Activated T-helper 1 cell treated with Interleukin-2 at 50 U/mL for 16 hours (primary cell): ENCODE results near the gene RABGAP1L.
"Not testable (repeated sequence)": the region's sequence is repeated elsewhere in the genome, so short reads cannot be mapped to it uniquely, and the experiment has no call there.

ENCODE experiments used
- DNase-seq: peaks from one replicate; pipeline ENCODE4 v3.0.0-alpha.2; 2020; ENCODE audit warnings: low read depth

RABGAP1L gene

GRCh38 chr1:174883409-174883808, 724.1 kb downstream of the RABGAP1L start:
- DNase-seq, result no peak

DNA sequence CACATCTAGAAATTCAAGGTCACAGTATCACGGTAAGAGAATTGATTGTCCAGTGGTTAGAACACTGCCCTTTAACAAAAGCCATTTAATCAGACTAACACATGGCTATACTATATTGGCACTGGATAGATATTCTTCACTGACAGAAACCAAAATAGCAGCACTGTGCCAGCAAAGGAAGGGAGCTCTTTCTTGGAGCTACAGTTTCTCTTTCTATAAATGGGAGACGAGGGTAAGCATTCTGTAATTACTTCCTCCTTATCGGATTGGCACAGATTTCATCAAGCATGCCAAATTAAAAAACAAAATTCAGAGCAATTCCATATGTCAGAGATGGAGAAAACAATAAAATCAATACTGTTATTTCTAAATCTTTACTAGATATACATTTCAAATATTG, 724.7 kb downstream of the RABGAP1L start:
- no peak for DNase-seq

DNA sequence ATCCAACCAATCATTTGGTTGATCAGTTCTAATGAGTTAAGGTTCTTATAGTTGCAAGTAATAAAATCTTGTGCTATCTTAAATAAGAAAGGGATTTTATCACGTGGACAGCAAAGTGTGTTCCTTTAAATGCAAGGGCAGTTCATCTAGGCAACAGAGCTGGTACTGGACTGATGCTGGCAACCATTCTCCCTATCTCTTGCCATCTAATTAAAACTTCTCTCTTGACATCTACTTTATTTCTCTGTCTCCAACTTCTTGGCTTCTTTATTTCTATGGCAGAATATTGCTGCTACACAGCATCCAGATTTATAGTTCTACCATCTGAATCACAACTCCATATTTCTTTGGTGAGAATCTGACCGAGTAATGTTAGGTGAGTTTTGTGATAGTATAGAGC, 725.2 kb downstream of the RABGAP1L start:
- DNase-seq, result no peak

DNA sequence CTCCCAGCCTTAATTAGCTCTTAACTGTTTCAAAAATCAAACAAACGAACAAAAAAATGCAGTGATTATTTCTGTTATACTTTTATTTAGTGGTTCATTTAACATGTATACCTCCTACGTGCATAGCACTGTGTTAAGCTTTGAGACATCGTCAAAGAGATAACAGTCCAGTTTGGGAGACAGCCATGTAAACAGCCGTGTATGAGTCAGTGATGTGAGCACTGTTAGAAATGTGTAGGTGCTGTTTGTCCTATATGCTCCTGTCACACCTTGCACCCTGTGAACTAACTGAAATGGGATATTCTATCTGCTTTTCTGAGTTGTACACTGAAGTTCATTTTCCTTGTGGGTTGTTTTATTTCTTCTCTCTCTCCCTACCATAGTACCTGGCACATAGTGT, 730.7 kb downstream of the RABGAP1L start:
- no peak for DNase-seq

DNA sequence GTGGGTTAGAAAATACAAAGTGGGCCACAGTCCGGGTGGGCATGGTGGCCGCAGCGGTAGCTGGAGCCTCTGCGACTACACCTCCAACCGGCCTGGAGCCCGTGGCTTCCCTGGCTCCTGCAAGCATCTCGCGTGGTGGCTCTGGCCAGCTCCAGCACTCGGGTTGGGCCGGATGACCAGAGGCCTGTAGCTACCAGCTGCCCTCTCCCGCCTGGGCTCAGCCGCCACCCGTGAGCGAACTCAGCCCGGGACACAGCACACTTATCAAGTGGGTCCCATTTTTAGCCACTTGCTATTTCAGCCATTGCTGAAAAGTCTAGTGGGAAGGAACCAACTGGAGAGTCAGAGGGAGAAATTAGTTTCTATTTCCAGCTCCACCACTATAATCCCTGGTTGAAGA, 732.7 kb downstream of the RABGAP1L start:
- no peak for DNase-seq

- no peak for DNase-seq
These were observed 734.9 kb downstream of the RABGAP1L start for GRCh38 chr1:174894117-174894762.

GRCh38 chr1:174895610-174896009, 736.3 kb downstream of the RABGAP1L start:
- not testable (repeated sequence) for DNase-seq

DNA sequence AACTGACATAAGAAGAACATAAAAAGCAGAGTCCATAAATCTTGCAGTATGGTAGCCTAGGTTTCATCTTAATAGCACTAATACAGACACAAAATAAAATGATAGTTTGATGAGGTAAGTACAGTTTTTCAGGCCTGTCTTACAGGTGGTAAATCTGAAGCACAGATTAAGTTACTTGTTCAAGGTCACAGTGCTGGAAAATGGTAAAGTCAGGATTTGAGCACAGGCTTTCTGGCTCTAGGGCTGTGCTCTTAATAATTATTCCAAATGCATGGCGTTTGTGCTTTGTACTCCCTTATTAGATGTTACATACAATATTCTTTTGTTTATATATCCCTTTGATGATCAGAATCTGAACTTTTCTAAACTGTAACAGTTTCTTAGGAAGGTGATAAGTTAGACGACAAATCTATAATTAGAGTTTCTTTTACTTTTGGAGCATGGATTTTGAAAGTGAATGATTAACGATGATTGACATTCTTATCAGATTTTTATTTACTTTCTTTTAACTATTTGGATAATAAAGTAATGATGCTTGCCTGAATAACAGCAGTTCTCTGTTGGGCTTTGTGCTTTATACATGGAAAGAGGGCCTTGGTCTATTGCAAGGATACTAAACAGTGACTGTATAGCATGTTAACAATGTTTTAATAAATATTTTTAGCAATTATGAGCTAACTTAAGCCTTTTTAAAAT, 738.9 kb downstream of the RABGAP1L start:
- no peak for DNase-seq

DNA sequence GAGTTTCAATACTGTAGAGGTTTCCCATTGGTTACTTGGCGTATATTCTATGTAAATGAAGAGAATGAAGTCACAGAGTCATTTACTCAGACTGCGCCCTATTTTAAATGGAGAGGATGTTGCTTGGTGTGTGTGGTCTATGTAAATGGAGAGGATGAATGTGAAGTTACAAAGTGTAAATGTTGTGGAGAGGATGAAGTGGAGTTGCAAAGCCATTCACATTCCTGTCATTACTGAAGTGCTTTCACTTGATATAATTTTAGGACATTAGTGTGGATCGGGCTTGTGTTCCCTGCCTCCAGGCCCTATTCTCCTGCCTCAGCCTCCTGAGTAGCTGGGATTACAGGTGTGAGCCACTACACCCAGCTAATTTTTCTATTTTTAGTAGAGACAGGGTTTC, 741.0 kb downstream of the RABGAP1L start:
- no peak for DNase-seq

DNA sequence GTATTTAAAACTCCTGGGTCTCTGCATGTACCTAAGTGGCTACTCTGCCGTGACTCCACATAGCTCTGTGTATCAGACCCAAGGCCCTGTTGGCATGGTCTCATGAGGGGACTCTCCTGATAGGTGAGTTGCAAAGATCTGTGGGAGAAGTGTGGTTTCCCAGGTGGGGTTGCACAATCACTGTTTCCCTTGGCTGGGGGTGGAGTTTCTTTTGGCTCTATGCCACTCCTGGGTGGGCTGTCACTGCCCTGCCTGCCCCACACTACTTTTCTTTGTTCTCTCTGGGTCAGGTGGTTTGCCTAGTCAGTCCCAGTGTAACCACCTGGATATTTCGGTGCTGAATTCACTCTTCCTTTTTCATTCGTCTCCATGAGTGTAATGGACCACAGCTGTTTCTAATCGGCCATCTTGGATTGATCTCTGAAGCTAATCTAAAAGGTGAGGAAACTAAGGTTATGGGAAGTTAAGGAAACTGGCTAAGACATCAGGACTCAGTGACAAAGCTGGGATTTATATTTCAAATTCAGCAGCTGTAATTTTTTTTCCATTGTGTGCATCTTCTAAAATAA, 743.3 kb downstream of the RABGAP1L start:
- DNase-seq, result no peak

- no peak for DNase-seq
These were observed 752.3 kb downstream of the RABGAP1L start for GRCh38 chr1:174911606-174912005.

GRCh38 chr1:174912264-174912663, 752.9 kb downstream of the RABGAP1L start:
- no peak for DNase-seq

GRCh38 chr1:174913225-174913903, 754.0 kb downstream of the RABGAP1L start:
- no peak for DNase-seq

- DNase-seq, result no peak
These were observed 755.7 kb downstream of the RABGAP1L start for GRCh38 chr1:174914991-174915390.

DNA sequence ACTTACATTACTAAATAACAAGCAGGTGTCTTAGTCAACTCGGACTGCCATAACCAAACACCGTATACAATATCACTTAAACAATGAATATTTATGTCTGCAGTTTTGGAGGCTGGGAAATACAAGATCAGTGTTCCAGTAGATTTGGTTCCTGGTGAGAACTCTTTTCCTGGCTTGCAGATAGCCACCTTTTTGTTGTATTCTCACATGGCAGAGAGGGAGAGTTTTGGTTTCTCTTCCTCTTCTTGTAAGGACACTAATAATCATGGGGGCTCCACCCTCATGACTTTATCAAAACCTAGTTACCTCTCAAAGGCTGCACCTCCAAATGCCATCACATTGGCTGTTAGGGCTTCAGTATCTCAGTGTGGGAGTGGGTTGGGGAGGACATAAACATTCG, 757.5 kb downstream of the RABGAP1L start:
- no peak for DNase-seq

GRCh38 chr1:174920093-174920492, 760.8 kb downstream of the RABGAP1L start:
- no peak for DNase-seq

GRCh38 chr1:174922121-174922520, 762.8 kb downstream of the RABGAP1L start:
- DNase-seq, result no peak

GRCh38 chr1:174923820-174924219, 764.5 kb downstream of the RABGAP1L start:
- no peak for DNase-seq

GRCh38 chr1:174928541-174928940, 769.2 kb downstream of the RABGAP1L start:
- no peak for DNase-seq

- DNase-seq, result no peak
These were observed 771.9 kb downstream of the RABGAP1L start for GRCh38 chr1:174931214-174931613.

GRCh38 chr1:174932587-174932986, 773.3 kb downstream of the RABGAP1L start:
- DNase-seq, result no peak

DNA sequence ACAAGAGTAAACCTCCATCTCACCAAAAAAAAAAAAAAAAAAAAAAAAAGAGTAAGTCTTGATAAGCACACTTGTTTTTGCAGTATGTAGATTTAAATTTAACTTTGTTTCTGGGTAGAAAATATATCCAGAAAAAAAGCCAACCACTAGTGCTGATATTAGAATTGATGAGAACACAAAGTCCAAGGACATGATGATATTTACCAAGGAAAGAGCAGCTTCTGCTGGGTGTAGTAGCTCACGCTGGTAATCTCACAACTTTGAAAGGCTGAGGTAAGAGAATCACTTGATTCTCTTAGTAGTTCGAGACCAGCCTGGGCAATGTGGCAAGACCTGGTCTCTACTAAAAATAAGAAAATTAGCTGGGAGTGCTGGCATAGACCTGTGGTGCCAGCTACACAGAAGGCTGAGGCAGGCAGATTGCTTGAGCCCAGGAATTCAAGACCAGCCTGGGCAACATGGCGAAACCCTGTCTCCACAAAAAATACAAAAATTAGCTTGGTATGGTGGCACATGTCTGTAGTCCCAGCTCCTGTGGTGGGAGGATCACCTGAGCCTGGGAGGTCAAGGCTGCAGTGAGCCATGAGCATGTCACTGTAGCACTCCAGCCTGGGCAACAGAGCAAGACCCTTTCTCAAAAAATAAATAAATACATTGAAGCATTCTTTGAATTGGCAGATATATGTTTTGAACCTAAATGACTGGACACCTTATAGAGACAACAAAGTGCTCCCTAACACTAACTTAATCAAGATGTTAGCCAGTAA, 776.8 kb downstream of the RABGAP1L start:
- DNase-seq, result no peak
